ENCODE data around the gene TNFRSF8.

The TNFRSF8 gene

GRCh38 chr1:12049616-12050015 lies 13.5 kb upstream of the TNFRSF8 start:
- Histone ChIP-seq H3K4me2 (ENCODE audit: low read length) (no peak overlapping the region), H3K79me2 (ENCODE audit: control insufficient read depth, low read length) (no peaks in the 10 kb centered on the region), H3K9me3 (ENCODE audit: control insufficient read depth, insufficient read depth, low read length) (no peaks in the 10 kb centered on the region), H3K27ac (ENCODE audit: low read depth, low read length) (no peak overlapping the region), H3K4me3 (ENCODE audit: low read length) (no peak overlapping the region), H4K20me1 (ENCODE audit: control insufficient read depth, insufficient read depth, low read depth, low read length) (no peaks in the 10 kb centered on the region), H3K4me1 (ENCODE audit: control insufficient read depth, low read length) (peaks cover 33% of the 10 kb centered on the region), H3F3A (ENCODE audit: control insufficient read depth, insufficient read depth) (no peaks in the 10 kb centered on the region; the same call in 1 of the 2 replicates), H3K27me3 (ENCODE audit: control insufficient read depth, low read length) (peaks cover 56% of the 10 kb centered on the region), H3K36me3 (ENCODE audit: control insufficient read depth, low read length) (no peaks in the 10 kb centered on the region), H3K9me2 (replicated peaks; ENCODE audit: control insufficient read depth, low read length) (no peaks in the 10 kb centered on the region)
- TF ChIP-seq CTCF (IDR thresholded peaks at IDR 0.05; ENCODE audit: low read depth, low read length, poor library complexity, severe bottlenecking) (peak; percentile 17), EZH2phosphoT487 (IDR thresholded peaks at IDR 0.05; ENCODE audit: borderline replicate concordance, low read length) (no peak)

- no peaks in the 10 kb centered on the region for H3K36me3 ChIP-seq (ENCODE audit: control insufficient read depth, low read length)
- H4K20me1 ChIP-seq (ENCODE audit: control insufficient read depth, insufficient read depth, low read depth, low read length) = no peaks in the 10 kb centered on the region
- H3K79me2 ChIP-seq (ENCODE audit: control insufficient read depth, low read length) = no peaks in the 10 kb centered on the region
- peaks cover 15% of the 10 kb centered on the region for H3K4me1 ChIP-seq (ENCODE audit: control insufficient read depth, low read length)
- H3K27ac ChIP-seq (ENCODE audit: low read depth, low read length) = no peak overlapping the region
- H3F3A ChIP-seq (ENCODE audit: control insufficient read depth, insufficient read depth) = no peaks in the 10 kb centered on the region; the same call in 1 of the 2 replicates
- TF ChIP-seq EZH2phosphoT487 (IDR thresholded peaks at IDR 0.05; ENCODE audit: borderline replicate concordance, low read length) (no peak), CTCF (IDR thresholded peaks at IDR 0.05; ENCODE audit: low read depth, low read length, poor library complexity, severe bottlenecking) (no peak)
- H3K27me3 ChIP-seq (ENCODE audit: control insufficient read depth, low read length) = peaks cover 47% of the 10 kb centered on the region
- H3K4me2 ChIP-seq (ENCODE audit: low read length) = no peak overlapping the region
- no peaks in the 10 kb centered on the region for H3K9me2 ChIP-seq (replicated peaks; ENCODE audit: control insufficient read depth, low read length)
- H3K9me3 ChIP-seq (ENCODE audit: control insufficient read depth, insufficient read depth, low read length) = no peaks in the 10 kb centered on the region
- H3K4me3 ChIP-seq (ENCODE audit: low read length) = no peak overlapping the region
Observed at GRCh38 chr1:12051361-12051760, 11.7 kb upstream of the TNFRSF8 start.

GRCh38 chr1:12052008-12052573 lies 11.0 kb upstream of the TNFRSF8 start:
- Histone ChIP-seq H3K4me3 (ENCODE audit: low read length) (no peak overlapping the region), H3K27me3 (ENCODE audit: control insufficient read depth, low read length) (peaks cover 40% of the 10 kb centered on the region), H3K36me3 (ENCODE audit: control insufficient read depth, low read length) (no peaks in the 10 kb centered on the region), H3K9me2 (replicated peaks; ENCODE audit: control insufficient read depth, low read length) (no peaks in the 10 kb centered on the region), H3F3A (ENCODE audit: control insufficient read depth, insufficient read depth) (no peaks in the 10 kb centered on the region; the same call in 1 of the 2 replicates), H3K79me2 (ENCODE audit: control insufficient read depth, low read length) (no peaks in the 10 kb centered on the region), H3K4me1 (ENCODE audit: control insufficient read depth, low read length) (peaks cover 8% of the 10 kb centered on the region), H3K27ac (ENCODE audit: low read depth, low read length) (no peak overlapping the region), H3K4me2 (ENCODE audit: low read length) (no peak overlapping the region), H3K9me3 (ENCODE audit: control insufficient read depth, insufficient read depth, low read length) (no peaks in the 10 kb centered on the region), H4K20me1 (ENCODE audit: control insufficient read depth, insufficient read depth, low read depth, low read length) (no peaks in the 10 kb centered on the region)
- no peak for TF ChIP-seq CTCF (IDR thresholded peaks at IDR 0.05; ENCODE audit: low read depth, low read length, poor library complexity, severe bottlenecking)
- TF ChIP-seq EZH2phosphoT487 (IDR thresholded peaks at IDR 0.05; ENCODE audit: borderline replicate concordance, low read length) = no peak
